HCT116 (cell line): ENCODE results near the gene MRPL34. TPM values are rescaled to one million over a fixed set of nuclear protein-coding genes. Genes with fewer than 3 reads are reported as not detected.

Experiments used
- ATAC-seq: fragments of 200-7000 bp; cut with Tn5 transposase; 2 replicates; pipeline ENCODE4 v1.9.1; 2020; ENCODE audit warnings: mild to moderate bottlenecking, moderate library complexity
- BruUV-seq: library from RNA; stranded (reverse); fragments of 400-500 nt; replicated peaks from 2 replicates; lab custom pipeline; 2021; lab: Mats Ljungman, UMichigan
- CTCF ChIA-PET: fragments of 300-600 bp; sonication (Branson Sonifier 250); formaldehyde crosslinking; loops from one replicate; lab custom pipeline; 2021; ENCODE audit warnings: antibody characterized with exemption; lab: Charles Lee
- POLR2A ChIA-PET: fragments of 300-600, 350-600 bp; sonication (Branson Sonifier 250); formaldehyde crosslinking; loops from one replicate; lab custom pipeline; 2021; ENCODE audit warnings: antibody characterized with exemption; lab: Charles Lee
- RAD21 ChIA-PET, 2 experiments: fragments of 300-600 bp; sonication (Branson Sonifier 250); formaldehyde crosslinking; loops; one replicate each; lab custom pipeline; 2023; ENCODE audit warnings: low total read pairs in 2 of 2; ENCODE audit not compliant: uncharacterized antibody in 2 of 2, unreplicated experiment in 2 of 2, low non-redundant PET in 1 of 2; lab: Charles Lee
- DNase-seq: peaks from one replicate; pipeline ENCODE4 v3.0.0-alpha.2; 2010; ENCODE audit warnings: low read depth, low spot score
- H2AFZ ChIP-seq: fragments of 200-600 bp; shearing (Covaris generic), sonication (generic); 2 replicates; pipeline ENCODE4 v1.6.1; 2017; ENCODE audit warnings: low read depth, mixed run types, mixed read lengths, antibody characterized with exemption, low read length; ENCODE audit not compliant: poor library complexity, severe bottlenecking
- H3K27ac ChIP-seq: 2 replicates; pipeline ENCODE4 v1.5.1; 2012; ENCODE audit warnings: low read depth, low read length
- H3K27me3 ChIP-seq: fragments of 200-600 bp; sonication (generic); 2 replicates; pipeline ENCODE4 v1.6.1; 2016; ENCODE audit warnings: mixed run types, low read length, mixed read lengths; ENCODE audit not compliant: insufficient read depth
- H3K36me3 ChIP-seq, 2 experiments: fragments of 200-500 bp in 1 of 2; fragments of 200-600 bp in 1 of 2; sonication (Bioruptor generic) in 1 of 2; sonication (generic) in 1 of 2; 2 replicates each; pipeline versions ENCODE4 v1.5.1 to v1.6.1; 2014 to 2016; ENCODE audit warnings: low read length in 2 of 2, inconsistent platforms in 1 of 2, mixed read lengths in 1 of 2, mixed run types in 1 of 2; ENCODE audit not compliant: insufficient read depth in 2 of 2, control insufficient read depth in 1 of 2
- H3K4me1 ChIP-seq, 2 experiments: fragments of 200-600 bp in 1 of 2; sonication (generic) in 1 of 2; 2 replicates each; pipeline versions ENCODE4 v1.5.1 to v1.6.1; 2012 to 2017; ENCODE audit warnings: low read length in 2 of 2, inconsistent platforms in 1 of 2, mild to moderate bottlenecking in 1 of 2, mixed read lengths in 1 of 2, mixed run types in 1 of 2, moderate library complexity in 1 of 2; ENCODE audit not compliant: insufficient read depth in 2 of 2, control insufficient read depth in 1 of 2
- H3K4me2 ChIP-seq: fragments of 200-600 bp; sonication (generic); 2 replicates; pipeline ENCODE4 v1.6.1; 2017; ENCODE audit warnings: mixed run types, low read length, mixed read lengths
- H3K4me3 ChIP-seq, 2 experiments: fragments of 200-600 bp in 1 of 2; sonication (generic) in 1 of 2; replicated peaks in 1 of 2; 2 replicates each; pipeline ENCODE4 v1.5.1; 2011 to 2016; ENCODE audit warnings: low read length in 2 of 2, control low read depth in 1 of 2, low read depth in 1 of 2, mild to moderate bottlenecking in 1 of 2, mixed read lengths in 1 of 2, mixed run types in 1 of 2
- H3K79me2 ChIP-seq: fragments of 200-600 bp; sonication (generic); 2 replicates; pipeline ENCODE4 v1.6.1; 2017; ENCODE audit warnings: mild to moderate bottlenecking, mixed run types, low read length, moderate library complexity, mixed read lengths; ENCODE audit not compliant: insufficient read depth
- H3K9ac ChIP-seq: fragments of 200-600 bp; sonication (generic); 2 replicates; pipeline ENCODE4 v1.6.1; 2016; ENCODE audit warnings: low read length, mixed read lengths
- H3K9me2 ChIP-seq: fragments of 200-600 bp; sonication (generic), shearing (Covaris generic); 2 replicates; pipeline ENCODE4 v1.6.1; 2017; ENCODE audit warnings: mixed run types, mild to moderate bottlenecking, moderate library complexity; ENCODE audit not compliant: insufficient read depth
- H3K9me3 ChIP-seq, 2 experiments: fragments of 200-500 bp in 1 of 2; fragments of 200-600 bp in 1 of 2; sonication (Bioruptor generic) in 1 of 2; sonication (generic) in 1 of 2; 2 replicates each; pipeline ENCODE4 v1.6.1; 2014 to 2017; ENCODE audit warnings: low read length in 2 of 2, mixed read lengths in 2 of 2, inconsistent platforms in 1 of 2, low read depth in 1 of 2, mild to moderate bottlenecking in 1 of 2, mixed run types in 1 of 2, moderate library complexity in 1 of 2; ENCODE audit not compliant: control insufficient read depth in 1 of 2, insufficient read depth in 1 of 2
- H4K20me1 ChIP-seq: fragments of 200-600 bp; sonication (generic), shearing (Covaris generic); 2 replicates; pipeline ENCODE4 v1.6.1; 2017; ENCODE audit warnings: mixed run types, mild to moderate bottlenecking, moderate library complexity; ENCODE audit not compliant: insufficient read depth
- ATF3 ChIP-seq: IDR thresholded peaks from 2 replicates; pipeline ENCODE4 v1.6.1; 2012
- EGR1 ChIP-seq: IDR thresholded peaks from 2 replicates; pipeline ENCODE4 v1.6.1; 2012; ENCODE audit warnings: low read depth
- EZH2 ChIP-seq: fragments of 200-600 bp; sonication (generic); IDR thresholded peaks from 2 replicates; pipeline ENCODE4 v1.6.1; 2017; ENCODE audit warnings: antibody characterized with exemption, mixed run types
- FOSL1 ChIP-seq: IDR thresholded peaks from 2 replicates; pipeline ENCODE4 v1.6.1; 2012; ENCODE audit warnings: low read depth
- MAX ChIP-seq: IDR thresholded peaks from 2 replicates; pipeline ENCODE4 v1.6.1; 2012
- POLR2A ChIP-seq: IDR thresholded peaks from 2 replicates; pipeline ENCODE4 v1.7.0; 2011; ENCODE audit warnings: borderline replicate concordance; ENCODE audit not compliant: insufficient read depth, insufficient read length; ENCODE audit errors: extremely low read depth
- REST ChIP-seq: IDR thresholded peaks from 2 replicates; pipeline ENCODE4 v1.6.1; 2012; ENCODE audit warnings: low read depth
- SIN3A ChIP-seq: IDR thresholded peaks from 2 replicates; pipeline ENCODE4 v1.6.1; 2012; ENCODE audit warnings: low read depth
- SP1 ChIP-seq: IDR thresholded peaks from 2 replicates; pipeline ENCODE4 v1.6.1; 2012; ENCODE audit warnings: low read depth
- SRF ChIP-seq: IDR thresholded peaks from 2 replicates; pipeline ENCODE4 v1.6.1; 2012; ENCODE audit warnings: low read depth
- YY1 ChIP-seq: IDR thresholded peaks from 2 replicates; pipeline ENCODE4 v1.6.1; 2011; ENCODE audit warnings: low read length, low read depth, moderate library complexity, mild to moderate bottlenecking; ENCODE audit not compliant: insufficient replicate concordance; ENCODE audit errors: extremely low read depth
- intact Hi-C: fragments of 100-400 bp; cut with micrococcal nuclease; formaldehyde crosslinking; loops from 2 replicates; pipeline ENCODE4 v1.10.0; 2022
- total RNA-seq: library from RNA; stranded (reverse); gene quantifications from one replicate; pipeline ENCODE4 v1.2.1, GENCODE V29; 2021; ENCODE audit not compliant: unreplicated experiment
- TF ChIP-seq, protein P1 (sequence below), 3 experiments: fragments of 200-600 bp in 1 of 3; sonication (generic) in 1 of 3; IDR thresholded peaks in 2 of 3; conservative IDR thresholded peaks in 1 of 3; 2 replicates each; pipeline ENCODE4 v1.5.1; 2012 to 2017; ENCODE audit warnings: low read depth in 2 of 3, low read length in 2 of 3, antibody characterized with exemption in 1 of 3, borderline replicate concordance in 1 of 3, control low read depth in 1 of 3, mild to moderate bottlenecking in 1 of 3, mixed read lengths in 1 of 3, mixed run types in 1 of 3, moderate library complexity in 1 of 3; ENCODE audit not compliant: insufficient read depth in 1 of 3

MRPL34 gene
- total RNA-seq, 1 experiment from 2014 or later: 114 TPM

DNA sequence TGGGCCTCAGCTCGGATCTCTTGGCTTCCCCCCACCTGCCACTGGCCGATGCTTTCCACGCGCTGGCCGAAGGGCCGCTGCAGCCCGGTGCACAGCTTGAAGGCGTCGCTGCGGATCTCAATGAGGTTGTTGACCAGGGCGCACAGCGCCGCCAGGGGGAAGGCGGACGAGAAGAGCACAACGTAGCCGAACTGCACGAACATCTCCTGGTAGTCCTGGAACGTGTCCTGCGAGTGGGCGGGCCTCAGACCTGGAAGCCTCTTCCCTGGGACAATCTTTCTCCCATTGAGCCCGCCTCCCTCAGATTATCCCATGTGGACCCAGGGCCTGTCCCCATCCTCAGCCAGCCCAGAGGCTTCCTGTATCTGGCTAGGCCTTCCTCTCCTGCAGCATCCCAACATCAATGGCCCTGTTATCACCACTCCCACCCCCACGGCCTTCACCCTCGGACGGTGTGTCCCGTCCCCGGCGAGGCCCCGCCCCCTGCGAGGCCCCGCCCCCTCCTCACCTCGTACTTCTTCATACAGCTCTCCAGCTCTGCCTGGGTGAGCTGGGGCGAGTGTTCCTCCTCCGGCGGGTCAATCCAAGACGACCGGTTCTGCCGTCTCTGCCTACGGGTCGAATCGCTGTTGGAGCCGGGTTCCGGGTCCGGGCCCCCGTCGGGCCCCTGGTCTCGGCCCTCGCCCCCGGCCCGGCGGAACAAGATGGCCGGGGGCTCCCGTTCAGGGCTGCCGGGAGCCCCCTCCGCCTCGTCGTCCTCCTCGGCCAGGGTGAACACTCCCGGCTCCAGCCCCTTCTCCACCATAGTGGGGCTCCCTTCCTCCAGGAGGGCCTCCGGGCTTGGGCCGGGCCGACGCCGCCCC, 22.2 kb downstream of the MRPL34 start (continued):
- TF ChIP-seq, protein P1, sequence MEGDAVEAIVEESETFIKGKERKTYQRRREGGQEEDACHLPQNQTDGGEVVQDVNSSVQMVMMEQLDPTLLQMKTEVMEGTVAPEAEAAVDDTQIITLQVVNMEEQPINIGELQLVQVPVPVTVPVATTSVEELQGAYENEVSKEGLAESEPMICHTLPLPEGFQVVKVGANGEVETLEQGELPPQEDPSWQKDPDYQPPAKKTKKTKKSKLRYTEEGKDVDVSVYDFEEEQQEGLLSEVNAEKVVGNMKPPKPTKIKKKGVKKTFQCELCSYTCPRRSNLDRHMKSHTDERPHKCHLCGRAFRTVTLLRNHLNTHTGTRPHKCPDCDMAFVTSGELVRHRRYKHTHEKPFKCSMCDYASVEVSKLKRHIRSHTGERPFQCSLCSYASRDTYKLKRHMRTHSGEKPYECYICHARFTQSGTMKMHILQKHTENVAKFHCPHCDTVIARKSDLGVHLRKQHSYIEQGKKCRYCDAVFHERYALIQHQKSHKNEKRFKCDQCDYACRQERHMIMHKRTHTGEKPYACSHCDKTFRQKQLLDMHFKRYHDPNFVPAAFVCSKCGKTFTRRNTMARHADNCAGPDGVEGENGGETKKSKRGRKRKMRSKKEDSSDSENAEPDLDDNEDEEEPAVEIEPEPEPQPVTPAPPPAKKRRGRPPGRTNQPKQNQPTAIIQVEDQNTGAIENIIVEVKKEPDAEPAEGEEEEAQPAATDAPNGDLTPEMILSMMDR (IDR thresholded peaks at IDR 0.05 in 2 of 3, conservative IDR thresholded peaks at IDR 0.05 in 1 of 3; ENCODE audit: borderline replicate concordance in 1 of 3, insufficient read depth in 1 of 3, low read depth in 2 of 3, low read length in 2 of 3): peak in 2 of 3 experiments; percentile 54 to 76; a peak in 4 of 6 replicates
- peak; percentile 69 for TF ChIP-seq EGR1
- TF ChIP-seq ATF3: no peak
- TF ChIP-seq MAX: peak; percentile 76; the same call in 1 of the 2 replicates

DNA sequence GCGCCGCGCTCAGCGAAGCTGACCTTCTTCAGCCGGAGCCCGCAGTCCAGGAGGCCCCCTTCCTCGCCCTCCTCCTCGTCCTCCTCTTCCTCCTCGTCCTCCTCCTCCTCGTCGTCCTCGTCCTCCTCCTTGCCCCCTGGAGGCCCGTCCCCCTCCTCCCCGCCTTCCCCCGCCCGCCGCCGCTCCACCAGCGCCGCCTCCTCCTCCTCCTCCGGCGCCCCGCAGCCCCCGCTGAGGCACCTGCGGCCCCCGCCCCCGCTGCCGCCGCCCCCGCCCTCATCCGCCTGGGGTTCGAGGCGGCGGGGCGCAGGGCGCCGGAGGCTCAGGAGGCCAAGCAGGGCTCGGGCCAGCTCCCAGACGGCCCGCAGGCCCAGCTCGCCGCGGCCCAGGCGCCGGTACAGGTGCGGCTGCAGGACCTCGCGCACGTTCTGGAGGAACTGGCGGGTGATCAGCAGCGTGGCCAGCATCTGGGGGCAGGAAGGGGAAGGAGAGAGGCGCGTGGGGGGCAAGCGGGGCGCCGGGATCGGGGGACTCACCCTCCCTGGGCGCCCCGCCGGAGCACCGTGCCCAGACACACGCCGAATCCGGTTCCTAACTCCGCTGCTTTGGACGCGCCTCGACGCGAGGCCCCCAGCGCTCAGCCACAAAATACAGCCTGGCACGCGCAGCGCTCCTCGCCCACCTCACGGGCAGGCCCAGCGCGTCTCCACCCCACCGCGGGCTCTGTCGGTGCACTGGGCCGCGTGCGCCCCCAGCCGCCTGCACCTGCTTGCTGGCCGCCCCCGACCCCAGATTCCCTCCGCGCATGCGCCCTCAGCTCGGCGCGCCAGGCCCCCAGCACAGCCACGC, 23.1 kb downstream of the MRPL34 start:
- peak overlapping the region; percentile 67 for H3K9ac ChIP-seq
- POLR2A ChIA-PET: interaction anchor here (0.6 to 2.8 kb wide), 5 partner anchors 10 to 71 kb away, joined by 3 to 9 read pairs (median 6); partner anchors contain the start of gene DDA1
- DNase-seq: no peak
- RAD21 ChIA-PET: no interaction called here
- intact Hi-C loops: no loop called here
- no peak overlapping the region for H2AFZ ChIP-seq
- H3K4me3 ChIP-seq: peak overlapping the region; percentile 50 to 65
- CTCF ChIA-PET: interaction anchor here (0.6 to 3.0 kb wide), 3 partner anchors 7 to 263 kb away, joined by 4 to 12 read pairs (median 4); no protein-coding TSS in a partner anchor
- no TSS peak for BruUV-seq
- peaks cover 16 to 34% of the 10 kb centered on the region in 2 experiments for H3K4me1 ChIP-seq
- no peaks in the 10 kb centered on the region for H3K36me3 ChIP-seq
- no peak for ATAC-seq
- no peaks in the 10 kb centered on the region for H3K9me3 ChIP-seq
- peak overlapping the region; percentile 86 for H3K4me2 ChIP-seq
- no peaks in the 10 kb centered on the region for H3K9me2 ChIP-seq
- peak overlapping the region; percentile 90 for H3K27ac ChIP-seq
- no peaks in the 10 kb centered on the region for H3K79me2 ChIP-seq
- H3K27me3 ChIP-seq: no peaks in the 10 kb centered on the region
- no peaks in the 10 kb centered on the region for H4K20me1 ChIP-seq
- TF ChIP-seq FOSL1: no peak
- no peak for TF ChIP-seq YY1
- TF ChIP-seq EZH2: no peak
- TF ChIP-seq SRF: no peak
- TF ChIP-seq EGR1: no peak
- TF ChIP-seq SP1: no peak
- TF ChIP-seq, protein P1 (IDR thresholded peaks at IDR 0.05 in 2 of 3, conservative IDR thresholded peaks at IDR 0.05 in 1 of 3; ENCODE audit: borderline replicate concordance in 1 of 3, insufficient read depth in 1 of 3, low read depth in 2 of 3, low read length in 2 of 3): no peak
- TF ChIP-seq REST: no peak
- TF ChIP-seq POLR2A: no peak
- no peak for TF ChIP-seq SIN3A
